Measurements from ENCODE around the gene CFAP57. TPM values are rescaled to one million over a fixed set of nuclear protein-coding genes. Genes with fewer than 3 reads are reported as not detected.

The CFAP57 gene
- total and polyA plus RNA-seq, 2 of the 13 experiments (the other 11 are each of a cell fraction or from before 2014, with no cell fraction given): 0.01 TPM; not detected in 1

GRCh38 chr1:43285269-43285990, 113.3 kb downstream of the CFAP57 start, which contains the start of gene C1orf210 (continued):
- TF ChIP-seq ZNF562 (CRISPR knock-in tag; IDR thresholded peaks at IDR 0.05; ENCODE audit: borderline replicate concordance): no peak
- no peak for TF ChIP-seq NFYB (CRISPR knock-in tag; IDR thresholded peaks at IDR 0.05)
- no peak for TF ChIP-seq EHMT2 (IDR thresholded peaks at IDR 0.05; ENCODE audit: borderline replicate concordance, low read depth, low read length)
- TF ChIP-seq SP4 (CRISPR knock-in tag; IDR thresholded peaks at IDR 0.05): 0 out of 2 replicates have a peak, but pooled peaks have one; percentile 51
- TF ChIP-seq FOXA3 (CRISPR knock-in tag; IDR thresholded peaks at IDR 0.05): peak; percentile 48; the same call in 1 of the 2 replicates
- no peak for TF ChIP-seq ZNF704 (CRISPR knock-in tag; IDR thresholded peaks at IDR 0.05; ENCODE audit: borderline replicate concordance)
- 0 out of 2 replicates have a peak, but pooled peaks have one; percentile 48 for TF ChIP-seq ZNF816 (CRISPR knock-in tag; IDR thresholded peaks at IDR 0.05; ENCODE audit: borderline replicate concordance)
- no peak for TF ChIP-seq CBX1 (IDR thresholded peaks at IDR 0.05; ENCODE audit: low read depth)
- TF ChIP-seq ZNF841 (CRISPR knock-in tag; IDR thresholded peaks at IDR 0.05; ENCODE audit: borderline replicate concordance): no peak
- TF ChIP-seq TRIM24 (CRISPR knock-in tag; IDR thresholded peaks at IDR 0.05): no peak
- TF ChIP-seq ZHX1 (CRISPR knock-in tag; IDR thresholded peaks at IDR 0.05; ENCODE audit: low read depth): no peak
- no peak for TF ChIP-seq ZNF720 (CRISPR knock-in tag; IDR thresholded peaks at IDR 0.05)
- TF ChIP-seq TP53 (CRISPR knock-in tag; conservative IDR thresholded peaks at IDR 0.05): no peak
- TF ChIP-seq ZKSCAN8 (CRISPR knock-in tag; IDR thresholded peaks at IDR 0.05; ENCODE audit: borderline replicate concordance): no peak
- TF ChIP-seq ZNF780A (CRISPR knock-in tag; IDR thresholded peaks at IDR 0.05): peak; percentile 77; the same call in 1 of the 2 replicates
- peak; percentile 84 for TF ChIP-seq PAXIP1 (CRISPR knock-in tag; conservative IDR thresholded peaks at IDR 0.05)
- peak; percentile 31; the same call in 1 of the 2 replicates for TF ChIP-seq PATZ1 (CRISPR knock-in tag; IDR thresholded peaks at IDR 0.05)
- TF ChIP-seq GPN1 (CRISPR knock-in tag; IDR thresholded peaks at IDR 0.05; ENCODE audit: borderline replicate concordance): no peak
- 0 out of 2 replicates have a peak, but pooled peaks have one; percentile 8 for TF ChIP-seq CBFB (CRISPR knock-in tag; IDR thresholded peaks at IDR 0.05)
